OCI-LY1 (cell line): ENCODE results near the gene COMMD1.

ENCODE experiments used
- CTCF ChIP-seq: fragments of 200-600 bp; sonication (generic), shearing (Covaris generic); IDR thresholded peaks from 2 replicates; pipeline ENCODE4 v1.5.1; 2017; ENCODE audit warnings: mild to moderate bottlenecking, antibody characterized with exemption, low read length, moderate library complexity, mixed read lengths
- EZH2 ChIP-seq: fragments of 200-600 bp; sonication (generic), shearing (Covaris generic); IDR thresholded peaks from 2 replicates; pipeline ENCODE4 v1.8.0; 2017; ENCODE audit warnings: borderline replicate concordance, mixed run types, mild to moderate bottlenecking, antibody characterized with exemption, low read length, moderate library complexity, mixed read lengths

GRCh38 chr2:62116983-62117382, 211.5 kb downstream of the COMMD1 start:
- TF ChIP-seq EZH2 (no peak), CTCF (no peak)
